22Rv1 (cell line): ENCODE results near the gene PARD3.

Source experiments
- H3K27ac ChIP-seq: fragments of 450-650 bp; 2 replicates; pipeline ENCODE4 v1.5.1; 2017
- ZFX ChIP-seq: fragments of 450-650 bp; IDR thresholded peaks from 2 replicates; pipeline ENCODE4 v1.6.1; 2017; ENCODE audit warnings: antibody characterized with exemption, borderline replicate concordance
- TF ChIP-seq, protein P1 (sequence below): fragments of 450-650 bp; IDR thresholded peaks from 2 replicates; pipeline ENCODE4 v1.5.1; 2017; ENCODE audit warnings: mild to moderate bottlenecking

The PARD3 gene

GRCh38 chr10:34739915-34740314, 75.2 kb downstream of the PARD3 start:
- no peak overlapping the region for H3K27ac ChIP-seq
- no peak for TF ChIP-seq ZFX
- TF ChIP-seq, protein P1, sequence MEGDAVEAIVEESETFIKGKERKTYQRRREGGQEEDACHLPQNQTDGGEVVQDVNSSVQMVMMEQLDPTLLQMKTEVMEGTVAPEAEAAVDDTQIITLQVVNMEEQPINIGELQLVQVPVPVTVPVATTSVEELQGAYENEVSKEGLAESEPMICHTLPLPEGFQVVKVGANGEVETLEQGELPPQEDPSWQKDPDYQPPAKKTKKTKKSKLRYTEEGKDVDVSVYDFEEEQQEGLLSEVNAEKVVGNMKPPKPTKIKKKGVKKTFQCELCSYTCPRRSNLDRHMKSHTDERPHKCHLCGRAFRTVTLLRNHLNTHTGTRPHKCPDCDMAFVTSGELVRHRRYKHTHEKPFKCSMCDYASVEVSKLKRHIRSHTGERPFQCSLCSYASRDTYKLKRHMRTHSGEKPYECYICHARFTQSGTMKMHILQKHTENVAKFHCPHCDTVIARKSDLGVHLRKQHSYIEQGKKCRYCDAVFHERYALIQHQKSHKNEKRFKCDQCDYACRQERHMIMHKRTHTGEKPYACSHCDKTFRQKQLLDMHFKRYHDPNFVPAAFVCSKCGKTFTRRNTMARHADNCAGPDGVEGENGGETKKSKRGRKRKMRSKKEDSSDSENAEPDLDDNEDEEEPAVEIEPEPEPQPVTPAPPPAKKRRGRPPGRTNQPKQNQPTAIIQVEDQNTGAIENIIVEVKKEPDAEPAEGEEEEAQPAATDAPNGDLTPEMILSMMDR = no peak

- H3K27ac ChIP-seq = no peak overlapping the region
Measured at GRCh38 chr10:34737772-34738169, 77.3 kb downstream of the PARD3 start.

GRCh38 chr10:34736976-34737771, 77.9 kb downstream of the PARD3 start:
- no peak for TF ChIP-seq ZFX
- TF ChIP-seq, protein P1 = no peak
- no peak overlapping the region for H3K27ac ChIP-seq

More at GRCh38 chr10:34737772-34738169, 77.3 kb downstream of the PARD3 start:
- no peak for TF ChIP-seq ZFX
- TF ChIP-seq, protein P1 = no peak

- no peak overlapping the region for H3K27ac ChIP-seq
- no peak for TF ChIP-seq ZFX
- TF ChIP-seq, protein P1 = no peak
Measured at GRCh38 chr10:34734918-34735317, 80.2 kb downstream of the PARD3 start.

DNA sequence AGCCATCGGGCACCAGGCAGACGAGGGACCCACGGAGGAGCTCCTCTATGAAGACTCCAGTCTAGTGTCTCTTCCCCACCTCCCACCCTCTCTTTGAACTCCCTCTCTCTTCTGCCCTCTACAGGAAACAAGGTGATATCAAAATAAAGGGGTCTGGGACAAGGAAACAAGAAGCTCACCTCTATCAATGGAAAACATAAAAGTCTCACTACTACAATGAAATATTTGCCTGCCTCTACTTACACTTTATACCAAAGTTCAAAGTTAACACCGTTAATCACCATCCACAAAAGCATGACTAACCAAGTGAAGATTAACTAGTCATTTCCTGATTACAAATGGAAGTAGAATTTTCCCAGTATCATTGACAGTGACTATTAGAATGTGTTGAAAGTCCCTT, 82.2 kb downstream of the PARD3 start:
- H3K27ac ChIP-seq = no peak overlapping the region
- TF ChIP-seq, protein P1 = peak; percentile 60
- no peak for TF ChIP-seq ZFX

- no peak overlapping the region for H3K27ac ChIP-seq
- TF ChIP-seq ZFX = no peak
- TF ChIP-seq, protein P1 = no peak
Measured at GRCh38 chr10:34731885-34732701, 83.0 kb downstream of the PARD3 start.

GRCh38 chr10:34731213-34731612, 83.9 kb downstream of the PARD3 start:
- H3K27ac ChIP-seq = no peak overlapping the region
- TF ChIP-seq ZFX = no peak
- TF ChIP-seq, protein P1 = no peak
